ENCODE measurements around the gene MED31.

MED31 gene

DNA sequence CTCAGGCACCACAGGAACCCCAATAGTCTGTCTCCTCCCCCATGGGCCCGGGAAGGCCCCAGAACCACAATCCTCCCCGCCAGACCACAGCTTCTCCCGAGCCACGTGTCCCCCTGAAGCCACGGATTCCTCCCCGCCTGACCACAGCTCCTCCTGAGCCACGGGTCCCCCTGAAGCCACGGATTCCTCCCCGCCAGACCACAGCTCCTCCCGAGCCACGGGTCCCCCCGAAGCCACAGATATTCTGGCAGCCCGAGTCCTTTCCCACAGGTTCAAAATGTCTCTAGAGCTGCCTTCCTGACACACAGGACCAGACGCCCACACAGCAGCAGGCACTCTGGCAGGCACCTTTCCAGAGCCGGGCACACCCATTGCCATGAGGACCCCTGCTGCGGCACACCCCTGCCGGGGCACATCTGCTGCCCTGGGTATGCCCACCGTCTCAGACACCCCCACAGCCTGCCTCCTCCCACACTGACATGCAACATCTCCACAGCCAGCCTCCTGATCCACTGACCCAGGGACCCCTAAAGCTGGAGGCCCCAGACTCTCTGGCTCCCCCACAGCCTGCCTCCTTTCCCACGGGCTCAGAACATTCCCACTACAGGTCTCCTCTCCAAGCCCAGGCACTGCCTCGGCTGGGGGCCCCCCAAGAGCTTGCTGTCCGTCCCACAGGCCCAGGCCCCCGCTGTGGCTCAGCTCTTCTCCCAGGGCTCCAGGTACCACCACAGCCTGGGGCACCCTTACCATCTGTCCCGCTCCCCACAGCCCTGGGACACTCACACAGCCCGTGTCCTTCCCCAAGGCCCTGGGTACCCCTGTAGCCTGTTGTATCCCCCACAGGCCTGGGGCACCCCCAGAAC lies 13.1 kb downstream of the MED31 start:
- peak; percentile 37 for DNase-seq (ENCODE audit: low read depth)
- no peak overlapping the region for H3K4me3 ChIP-seq (ENCODE audit: low read depth, low read length)
- TF ChIP-seq, protein P1, sequence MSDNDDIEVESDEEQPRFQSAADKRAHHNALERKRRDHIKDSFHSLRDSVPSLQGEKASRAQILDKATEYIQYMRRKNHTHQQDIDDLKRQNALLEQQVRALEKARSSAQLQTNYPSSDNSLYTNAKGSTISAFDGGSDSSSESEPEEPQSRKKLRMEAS (IDR thresholded peaks at IDR 0.05; ENCODE audit: low read depth, low read length) = no peak
- TF ChIP-seq, protein P2, sequence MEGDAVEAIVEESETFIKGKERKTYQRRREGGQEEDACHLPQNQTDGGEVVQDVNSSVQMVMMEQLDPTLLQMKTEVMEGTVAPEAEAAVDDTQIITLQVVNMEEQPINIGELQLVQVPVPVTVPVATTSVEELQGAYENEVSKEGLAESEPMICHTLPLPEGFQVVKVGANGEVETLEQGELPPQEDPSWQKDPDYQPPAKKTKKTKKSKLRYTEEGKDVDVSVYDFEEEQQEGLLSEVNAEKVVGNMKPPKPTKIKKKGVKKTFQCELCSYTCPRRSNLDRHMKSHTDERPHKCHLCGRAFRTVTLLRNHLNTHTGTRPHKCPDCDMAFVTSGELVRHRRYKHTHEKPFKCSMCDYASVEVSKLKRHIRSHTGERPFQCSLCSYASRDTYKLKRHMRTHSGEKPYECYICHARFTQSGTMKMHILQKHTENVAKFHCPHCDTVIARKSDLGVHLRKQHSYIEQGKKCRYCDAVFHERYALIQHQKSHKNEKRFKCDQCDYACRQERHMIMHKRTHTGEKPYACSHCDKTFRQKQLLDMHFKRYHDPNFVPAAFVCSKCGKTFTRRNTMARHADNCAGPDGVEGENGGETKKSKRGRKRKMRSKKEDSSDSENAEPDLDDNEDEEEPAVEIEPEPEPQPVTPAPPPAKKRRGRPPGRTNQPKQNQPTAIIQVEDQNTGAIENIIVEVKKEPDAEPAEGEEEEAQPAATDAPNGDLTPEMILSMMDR (IDR thresholded peaks at IDR 0.05; ENCODE audit: low read depth, low read length) = no peak

DNA sequence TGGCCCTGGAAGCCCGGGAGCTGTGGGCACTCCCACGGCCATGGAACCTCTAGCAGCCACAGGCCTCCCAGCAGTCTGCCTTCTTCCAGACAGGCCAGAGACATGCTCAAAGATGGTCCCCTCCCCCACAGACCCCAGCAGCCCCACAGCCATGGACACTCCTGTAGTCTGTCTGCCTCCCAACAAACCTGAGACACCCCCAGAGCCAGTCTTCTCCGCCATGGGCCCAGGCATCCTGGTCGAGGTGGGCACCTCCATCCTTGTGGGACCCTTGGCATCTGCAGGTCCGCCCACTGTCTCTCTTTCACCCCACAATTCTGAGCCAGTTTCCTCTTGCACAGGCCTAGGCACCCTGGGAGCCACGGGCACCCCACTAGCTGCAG lies 14.0 kb downstream of the MED31 start:
- no peak for DNase-seq (ENCODE audit: low read depth)
- H3K4me3 ChIP-seq (ENCODE audit: low read depth, low read length) = no peak overlapping the region
- TF ChIP-seq, protein P1 (IDR thresholded peaks at IDR 0.05; ENCODE audit: low read depth, low read length) = no peak
- TF ChIP-seq, protein P2 (IDR thresholded peaks at IDR 0.05; ENCODE audit: low read depth, low read length) = no peak
- TF ChIP-seq POLR2A (IDR thresholded peaks at IDR 0.05; ENCODE audit: extremely low read depth, insufficient read length) = no peak
- TF ChIP-seq MYC (IDR thresholded peaks at IDR 0.05; ENCODE audit: low read depth, low read length) = no peak

DNA sequence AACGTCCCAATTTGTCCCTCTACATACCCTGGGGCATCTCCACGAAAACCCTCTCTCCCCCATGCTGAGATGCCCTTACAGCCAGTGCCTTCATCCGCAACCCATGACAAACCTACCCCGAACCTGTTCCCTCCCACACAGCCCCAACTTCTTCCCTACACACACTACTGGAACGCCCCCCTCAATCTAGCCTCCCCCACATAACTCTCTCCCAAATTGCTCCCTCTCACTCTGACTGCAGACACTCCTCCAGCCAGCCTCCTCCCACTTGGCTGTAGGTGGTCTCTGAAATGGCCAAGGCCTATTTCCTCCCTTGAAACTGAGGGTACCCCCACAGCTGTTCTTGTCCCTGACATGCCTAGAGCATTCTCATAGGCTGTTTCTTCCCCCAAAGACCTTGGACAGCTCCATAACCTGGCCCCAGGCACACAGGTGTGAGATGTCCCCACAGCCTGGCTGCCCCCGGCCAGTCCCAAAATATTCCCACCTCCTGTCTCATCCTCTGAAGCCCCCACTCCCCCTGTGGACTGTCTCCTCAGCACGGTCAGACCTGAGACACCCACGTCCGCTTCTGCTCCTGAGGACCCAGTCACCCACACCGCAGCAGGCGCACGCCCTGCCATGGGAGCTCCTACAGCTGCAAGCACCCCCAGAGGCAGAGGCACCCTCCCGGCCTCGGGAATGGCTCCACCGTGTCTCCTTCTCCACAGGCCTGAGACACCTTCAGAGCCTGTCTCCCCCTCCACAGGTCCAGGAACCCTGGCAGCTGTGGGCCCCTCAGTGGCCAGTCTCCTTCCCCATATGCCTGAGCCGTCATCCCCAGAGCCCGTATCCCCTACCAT lies 14.6 kb downstream of the MED31 start:
- no peak overlapping the region for H3K4me3 ChIP-seq (ENCODE audit: low read depth, low read length)
- no peak for DNase-seq (ENCODE audit: low read depth)
- TF ChIP-seq, protein P1 (IDR thresholded peaks at IDR 0.05; ENCODE audit: low read depth, low read length) = no peak

DNA sequence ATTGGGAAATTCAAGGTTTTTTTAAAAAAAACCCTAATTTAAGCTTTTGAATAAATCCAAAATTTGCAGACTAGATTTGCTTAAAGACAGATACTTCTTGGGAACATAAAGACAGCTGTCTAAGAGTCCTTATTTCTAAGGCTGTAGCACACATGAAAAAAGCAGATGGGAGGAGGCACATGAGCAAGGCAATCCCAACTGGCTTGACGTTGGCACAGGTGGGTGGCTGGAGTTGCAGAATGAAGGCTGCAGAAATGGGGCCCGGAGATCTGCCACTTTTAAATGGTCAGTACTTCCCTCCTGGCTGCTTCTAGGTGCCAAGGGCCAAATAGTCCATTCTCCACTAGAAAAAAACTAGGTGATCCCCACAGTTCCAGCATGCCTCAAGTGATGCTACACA lies 15.3 kb downstream of the MED31 start:
- no peak for DNase-seq (ENCODE audit: low read depth)
- no peak overlapping the region for H3K4me3 ChIP-seq (ENCODE audit: low read depth, low read length)
- TF ChIP-seq, protein P2 (IDR thresholded peaks at IDR 0.05; ENCODE audit: low read depth, low read length) = no peak
- TF ChIP-seq POLR2A (IDR thresholded peaks at IDR 0.05; ENCODE audit: extremely low read depth, insufficient read length) = no peak
- TF ChIP-seq, protein P1 (IDR thresholded peaks at IDR 0.05; ENCODE audit: low read depth, low read length) = no peak
- no peak for TF ChIP-seq MYC (IDR thresholded peaks at IDR 0.05; ENCODE audit: low read depth, low read length)

DNA sequence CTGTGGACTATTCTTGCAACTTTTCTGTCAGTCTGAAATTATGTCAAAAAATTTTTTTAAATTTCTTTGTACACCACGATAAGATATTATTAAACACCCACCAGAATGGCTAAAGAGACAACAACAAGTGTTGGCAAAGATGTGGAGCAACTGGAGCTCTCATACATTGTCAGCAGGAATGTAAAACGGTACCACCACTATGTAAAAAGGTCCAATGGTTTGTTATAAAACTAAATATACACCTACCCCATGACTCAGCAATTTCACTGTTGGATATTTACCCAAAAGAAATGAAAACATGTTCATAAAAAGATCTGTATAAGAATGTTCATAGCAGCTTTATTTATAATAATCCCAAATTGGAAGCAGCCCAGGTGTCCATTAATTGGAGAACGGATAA lies 18.1 kb downstream of the MED31 start:
- TF ChIP-seq MYC (IDR thresholded peaks at IDR 0.05; ENCODE audit: low read depth, low read length) (no peak), POLR2A (IDR thresholded peaks at IDR 0.05; ENCODE audit: extremely low read depth, insufficient read length) (no peak)
- TF ChIP-seq, protein P1 (IDR thresholded peaks at IDR 0.05; ENCODE audit: low read depth, low read length) = no peak
- TF ChIP-seq, protein P2 (IDR thresholded peaks at IDR 0.05; ENCODE audit: low read depth, low read length) = no peak
- no peak overlapping the region for H3K4me3 ChIP-seq (ENCODE audit: low read depth, low read length)
- no peak for DNase-seq (ENCODE audit: low read depth)

DNA sequence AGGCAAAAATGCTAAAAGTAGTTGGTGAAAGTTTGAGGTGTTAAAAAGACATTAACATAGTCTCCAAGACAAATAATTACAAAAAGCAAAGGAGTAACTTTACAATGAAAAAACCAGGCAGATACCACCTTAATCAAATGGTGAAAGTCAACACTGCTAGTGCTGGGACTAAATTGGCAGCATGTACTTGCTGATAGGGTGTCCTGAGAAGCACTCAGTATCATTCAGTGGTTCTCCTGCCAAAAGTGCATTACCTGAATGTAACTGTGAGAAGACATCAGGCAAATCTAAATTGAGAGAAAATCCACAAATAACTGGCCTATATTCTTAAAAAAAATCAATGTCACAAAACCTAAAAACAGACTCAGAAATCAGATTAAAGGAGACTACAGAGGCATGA lies 18.9 kb downstream of the MED31 start:
- TF ChIP-seq MYC (IDR thresholded peaks at IDR 0.05; ENCODE audit: low read depth, low read length) (no peak), POLR2A (IDR thresholded peaks at IDR 0.05; ENCODE audit: extremely low read depth, insufficient read length) (no peak)
- TF ChIP-seq, protein P1 (IDR thresholded peaks at IDR 0.05; ENCODE audit: low read depth, low read length) = no peak
- TF ChIP-seq, protein P2 (IDR thresholded peaks at IDR 0.05; ENCODE audit: low read depth, low read length) = no peak
- H3K4me3 ChIP-seq (ENCODE audit: low read depth, low read length) = no peak overlapping the region
- no peak for DNase-seq (ENCODE audit: low read depth)
